ENCODE results near the gene CDC42BPB.

CDC42BPB gene

DNA sequence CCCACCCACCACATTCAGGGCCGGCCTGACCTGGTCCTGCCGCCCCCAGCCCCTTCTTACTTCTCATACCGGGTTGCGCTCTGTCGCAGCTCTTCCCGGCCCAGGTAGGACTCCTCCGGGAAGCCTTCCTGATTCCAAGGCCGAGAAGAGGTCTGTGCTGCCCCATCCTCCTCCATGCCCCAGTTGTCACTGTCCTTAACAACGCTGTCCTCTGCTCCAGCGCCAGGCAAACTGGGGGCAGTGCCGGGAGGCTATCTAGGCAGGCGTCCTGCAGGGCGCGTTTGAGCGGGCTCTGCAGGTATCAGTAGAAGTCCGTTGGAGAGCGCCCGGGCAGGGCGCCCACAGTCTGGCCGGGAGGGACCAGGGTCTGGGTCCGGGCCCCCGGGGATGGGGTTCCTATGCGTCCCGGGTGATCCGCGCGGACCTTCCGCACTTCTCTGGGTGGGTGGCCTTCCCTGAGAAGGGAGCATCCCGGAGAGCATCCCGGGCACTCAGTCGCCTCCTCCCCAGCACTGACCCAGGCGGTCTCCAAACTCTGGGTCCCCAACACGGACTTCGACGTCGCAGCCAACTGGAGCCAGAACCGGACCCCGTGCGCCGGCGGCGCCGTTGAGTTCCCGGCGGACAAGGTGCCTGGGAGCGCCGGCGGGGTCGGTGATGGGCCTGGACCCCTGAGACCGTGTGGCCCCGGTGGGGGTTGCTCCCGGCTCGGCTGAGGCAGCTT is 134.0 kb downstream of the CDC42BPB start:
- DNase-seq = no peak

DNA sequence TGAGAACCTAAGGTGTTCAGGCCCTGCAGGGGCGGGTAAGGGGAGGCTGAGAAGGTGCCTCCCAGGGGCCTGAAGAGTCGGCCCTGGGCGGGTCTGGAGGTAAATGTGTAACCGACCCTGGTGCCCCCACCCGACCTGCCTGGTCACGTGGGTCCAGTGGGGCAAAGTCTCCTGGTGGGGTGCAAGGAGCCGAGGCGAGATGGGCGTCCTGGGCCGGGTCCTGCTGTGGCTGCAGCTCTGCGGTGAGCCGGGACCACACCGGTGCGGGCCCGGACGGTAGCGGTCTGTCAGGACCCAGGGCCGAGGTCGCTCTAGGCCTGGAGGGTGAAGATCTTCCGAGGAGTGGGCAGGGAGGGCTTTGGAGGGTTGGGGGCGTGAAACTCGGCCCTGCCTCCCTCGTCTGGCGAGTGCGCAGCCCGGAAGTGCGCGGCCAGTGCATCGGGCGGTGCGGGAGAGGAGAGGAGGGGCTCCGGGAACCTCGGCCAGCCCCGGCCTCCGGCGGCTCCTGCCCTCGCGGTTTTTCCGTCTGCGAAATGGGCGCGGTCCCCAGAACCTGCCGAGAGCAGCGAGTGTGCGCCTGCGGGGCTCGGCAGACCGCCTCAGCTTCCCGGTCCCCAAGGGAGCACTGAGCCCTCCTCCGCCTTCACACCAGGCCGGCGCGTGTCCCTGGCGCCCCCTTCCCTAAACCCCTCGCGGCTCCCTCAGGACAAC is 134.7 kb downstream of the CDC42BPB start, which contains the start of gene AMN:
TSS of gene AMN (plus strand) at position 174 of the 711 bp plus-strand sequence. CDS start at position 200, 26 bp downstream.
- DNase-seq = no peak

DNA sequence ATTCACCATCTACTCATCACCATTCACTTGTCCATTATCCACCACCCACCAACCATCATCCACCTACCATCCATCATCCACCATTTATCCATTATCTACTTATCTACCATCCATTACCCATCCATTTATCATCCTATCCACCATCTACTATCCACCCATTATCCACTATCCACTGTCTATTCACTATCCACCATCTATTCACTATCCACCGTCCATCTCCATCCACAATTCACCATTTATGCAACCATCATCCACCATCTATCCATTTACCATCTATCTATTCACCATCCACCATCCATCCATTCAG is 136.4 kb downstream of the CDC42BPB start:
- no peak for DNase-seq

DNA sequence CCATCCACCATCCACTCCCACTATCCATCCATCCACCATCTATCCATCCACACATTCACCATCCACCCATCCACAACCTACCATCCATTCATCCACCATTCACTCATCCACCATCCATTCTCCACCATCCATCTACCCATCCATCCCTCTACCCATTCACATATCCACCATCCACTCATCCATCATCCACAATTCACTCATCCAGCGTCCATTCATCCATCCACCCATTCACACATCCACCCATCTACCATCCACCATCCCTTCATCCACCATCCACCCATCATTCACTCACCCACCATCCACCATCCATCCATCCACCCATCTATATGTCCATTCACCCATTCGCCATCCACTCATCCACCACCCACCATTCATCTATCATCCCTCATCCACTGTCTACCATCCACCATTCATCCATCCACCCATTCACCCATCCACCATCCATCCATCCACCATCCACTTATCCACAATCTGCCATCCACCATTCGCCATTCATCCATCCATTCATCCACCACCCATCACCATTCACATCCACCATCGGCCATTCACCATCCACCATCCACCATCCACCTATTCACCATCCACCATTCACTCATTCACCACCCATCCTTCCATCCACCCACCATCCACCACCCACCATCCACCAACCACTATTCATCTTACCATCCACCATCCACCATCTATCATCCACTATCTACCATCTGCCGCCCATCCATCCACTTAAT is 136.9 kb downstream of the CDC42BPB start:
- DNase-seq = no peak

DNA sequence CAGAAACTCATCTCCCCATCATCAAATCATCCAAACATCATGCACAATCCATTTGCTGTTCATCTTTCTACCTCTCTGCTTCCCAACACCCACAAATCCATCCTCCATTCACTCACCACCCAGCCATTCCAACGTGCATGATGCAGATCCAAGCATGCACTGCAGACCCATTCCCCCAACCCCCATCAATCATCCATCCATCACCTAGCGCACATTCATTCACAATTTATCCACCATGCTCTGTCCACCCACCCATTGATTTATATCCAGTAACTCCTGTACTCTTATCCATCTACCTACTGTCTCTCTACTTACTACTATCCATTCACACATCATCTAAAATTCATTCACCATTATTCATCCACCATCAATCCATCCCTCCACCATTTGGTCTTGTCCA is 138.9 kb downstream of the CDC42BPB start:
- no peak for DNase-seq

DNA sequence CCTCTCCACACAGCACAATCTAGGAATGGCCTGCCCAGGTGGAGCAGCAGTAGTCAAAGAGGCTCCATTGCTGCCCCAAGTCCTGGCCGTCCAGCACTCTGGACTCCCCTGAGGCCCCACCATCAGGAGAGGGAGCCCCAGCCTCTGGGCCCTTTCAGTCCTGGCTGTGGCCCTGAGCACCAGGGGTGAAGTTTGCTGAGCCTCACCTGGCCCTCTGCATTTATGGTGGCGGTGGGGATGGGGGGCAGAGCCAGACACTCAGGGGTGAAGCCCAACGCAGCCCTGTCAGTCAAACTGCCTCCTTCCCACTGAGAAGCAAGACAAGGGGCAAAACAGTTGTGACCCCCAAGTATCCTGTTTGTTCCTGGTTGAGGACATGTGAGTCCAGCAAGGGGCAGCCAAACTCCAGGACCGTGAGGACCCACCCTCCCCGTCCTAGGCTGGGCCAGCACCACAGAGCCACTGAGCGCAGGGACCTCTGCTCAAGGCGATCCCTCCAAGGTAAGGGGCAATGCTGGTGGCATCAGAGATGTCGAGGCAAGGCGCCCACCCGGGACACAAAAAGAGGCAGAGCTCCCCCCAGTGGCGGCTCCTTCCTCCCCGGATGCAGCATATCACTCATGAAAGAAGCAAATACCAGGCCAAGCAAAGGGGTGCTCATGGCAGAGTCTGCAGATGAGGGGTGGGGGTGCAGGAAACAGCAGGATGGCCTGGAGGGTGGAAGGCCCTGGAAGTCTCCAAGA is 139.7 kb downstream of the CDC42BPB start:
- no peak for DNase-seq

DNA sequence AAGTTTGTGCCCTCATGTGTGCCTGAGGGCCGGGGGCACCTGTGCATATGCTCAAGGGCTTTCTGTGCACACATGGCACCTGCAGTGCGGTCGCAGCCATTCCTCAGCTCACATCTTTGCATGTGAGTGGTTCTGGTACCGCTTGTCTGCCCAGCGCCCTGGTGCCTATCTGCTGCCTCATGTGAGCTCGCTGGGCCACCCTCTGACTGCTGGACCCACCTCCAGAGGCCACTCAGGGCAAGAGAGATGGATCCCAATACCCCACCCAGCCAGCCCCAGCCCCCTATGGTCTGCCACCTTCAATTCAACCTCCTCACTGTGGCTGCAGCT is 140.3 kb downstream of the CDC42BPB start:
- DNase-seq = no peak

DNA sequence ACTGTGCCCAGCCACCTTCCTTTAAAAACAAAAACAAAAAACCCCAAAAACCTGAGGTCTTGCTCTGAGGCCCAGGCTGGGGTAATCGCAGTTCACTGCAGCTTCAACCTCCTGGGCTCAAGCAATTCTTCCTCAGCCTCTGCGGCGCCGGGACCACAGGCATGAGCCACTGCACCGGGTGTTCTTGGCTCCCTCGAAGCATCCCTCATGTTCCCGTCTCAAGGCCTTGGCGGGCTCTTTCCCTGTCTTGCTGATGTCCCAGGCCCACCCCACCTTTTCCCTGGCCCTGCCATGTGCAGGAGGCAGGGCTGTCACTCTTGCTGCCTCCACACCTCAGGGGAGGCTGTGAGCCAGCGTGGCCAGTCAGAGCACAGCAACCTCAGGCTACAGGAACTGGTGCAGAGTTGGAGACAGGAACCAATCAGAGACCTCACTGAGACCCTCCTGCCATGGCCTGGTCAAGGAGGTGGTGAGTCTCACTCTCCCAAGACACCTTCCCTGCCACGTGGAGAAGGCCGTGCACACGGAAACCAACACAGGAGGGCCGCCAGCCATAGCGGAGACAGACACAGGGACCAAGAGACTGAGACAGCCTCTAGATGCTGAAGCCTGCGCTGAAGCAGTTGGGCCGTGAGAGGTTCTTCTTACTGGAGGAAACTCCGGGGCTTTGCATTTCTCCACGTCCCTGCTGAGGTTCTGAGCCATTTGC is 140.8 kb downstream of the CDC42BPB start:
- no peak for DNase-seq

DNA sequence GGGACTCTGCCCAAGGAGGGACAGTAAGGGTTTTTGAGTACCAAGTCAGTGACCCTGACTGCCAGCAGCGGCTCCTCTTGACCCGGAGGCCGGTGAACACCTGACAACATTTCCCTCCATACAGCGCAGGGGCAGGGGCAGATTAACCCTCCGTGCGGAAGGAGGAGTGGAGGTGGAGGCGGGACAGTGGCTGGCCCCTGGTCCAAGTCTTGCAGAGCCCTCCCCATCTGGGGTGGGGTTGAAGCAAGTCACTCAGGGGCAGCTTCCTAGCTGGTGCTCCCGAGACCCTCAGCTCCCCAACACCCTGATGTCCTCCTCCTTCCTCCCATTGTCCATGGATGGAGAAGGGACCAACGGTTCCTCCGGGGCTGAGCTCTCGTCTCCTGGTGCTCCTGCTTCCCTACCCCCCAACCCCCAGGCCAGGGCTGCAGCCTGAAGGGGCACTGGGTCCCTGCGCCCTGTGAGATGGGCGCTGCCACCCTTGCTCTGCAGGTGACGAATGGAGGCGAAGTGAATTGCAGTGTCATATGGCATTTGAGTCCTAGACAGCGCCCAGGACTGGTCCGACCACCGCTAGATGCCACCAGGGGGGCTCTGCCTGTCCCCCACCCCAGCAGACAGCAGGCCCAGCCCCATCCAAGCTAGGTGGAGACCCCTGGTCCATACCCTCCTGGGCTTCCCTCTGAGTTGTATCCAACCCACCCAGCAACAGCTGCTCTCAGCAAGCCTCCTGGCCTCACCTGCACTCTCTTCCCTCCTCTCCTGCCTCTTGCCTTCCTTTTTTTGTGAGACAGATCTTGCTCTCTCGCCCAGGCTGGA is 141.8 kb downstream of the CDC42BPB start:
- no peak for DNase-seq

DNA sequence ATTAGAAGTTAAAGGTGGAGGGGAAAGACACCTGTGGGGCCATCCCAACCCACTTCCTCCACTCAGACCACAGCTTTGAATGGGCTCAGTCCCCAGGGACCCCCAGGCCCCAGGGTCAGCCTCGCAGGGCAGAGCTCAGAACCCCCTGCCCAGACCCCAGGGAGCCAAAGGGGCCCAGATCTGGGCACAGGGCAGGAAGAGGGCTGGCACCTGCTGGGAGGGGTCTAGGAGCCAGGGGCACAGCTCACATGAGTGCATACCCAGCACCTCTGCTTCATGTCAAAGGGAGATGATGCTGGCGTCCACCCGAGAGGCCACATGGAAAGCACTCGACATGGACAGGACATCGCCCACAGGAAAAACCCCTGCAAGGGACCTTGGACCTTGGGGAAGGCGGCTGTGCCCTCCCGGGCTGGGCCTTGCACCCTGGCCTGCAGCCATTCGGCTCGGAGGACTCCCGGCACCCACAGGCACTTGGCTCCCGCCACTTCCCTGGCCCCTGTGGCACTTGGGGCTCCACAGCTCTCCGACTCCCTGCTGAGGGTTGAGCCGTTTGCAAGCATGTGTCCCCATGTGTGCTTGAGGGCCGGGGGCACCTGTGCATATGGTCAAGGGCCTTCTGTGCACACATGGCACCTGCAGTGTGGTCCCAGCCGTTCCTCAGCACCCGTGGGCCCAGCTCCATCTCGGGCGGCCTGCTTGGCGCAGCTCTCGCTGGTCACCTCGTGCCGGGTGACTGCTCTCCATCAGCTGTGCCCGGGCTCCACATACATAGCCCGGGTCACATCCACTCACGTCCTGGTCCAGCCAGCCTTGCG is 142.7 kb downstream of the CDC42BPB start:
- no peak for DNase-seq

DNA sequence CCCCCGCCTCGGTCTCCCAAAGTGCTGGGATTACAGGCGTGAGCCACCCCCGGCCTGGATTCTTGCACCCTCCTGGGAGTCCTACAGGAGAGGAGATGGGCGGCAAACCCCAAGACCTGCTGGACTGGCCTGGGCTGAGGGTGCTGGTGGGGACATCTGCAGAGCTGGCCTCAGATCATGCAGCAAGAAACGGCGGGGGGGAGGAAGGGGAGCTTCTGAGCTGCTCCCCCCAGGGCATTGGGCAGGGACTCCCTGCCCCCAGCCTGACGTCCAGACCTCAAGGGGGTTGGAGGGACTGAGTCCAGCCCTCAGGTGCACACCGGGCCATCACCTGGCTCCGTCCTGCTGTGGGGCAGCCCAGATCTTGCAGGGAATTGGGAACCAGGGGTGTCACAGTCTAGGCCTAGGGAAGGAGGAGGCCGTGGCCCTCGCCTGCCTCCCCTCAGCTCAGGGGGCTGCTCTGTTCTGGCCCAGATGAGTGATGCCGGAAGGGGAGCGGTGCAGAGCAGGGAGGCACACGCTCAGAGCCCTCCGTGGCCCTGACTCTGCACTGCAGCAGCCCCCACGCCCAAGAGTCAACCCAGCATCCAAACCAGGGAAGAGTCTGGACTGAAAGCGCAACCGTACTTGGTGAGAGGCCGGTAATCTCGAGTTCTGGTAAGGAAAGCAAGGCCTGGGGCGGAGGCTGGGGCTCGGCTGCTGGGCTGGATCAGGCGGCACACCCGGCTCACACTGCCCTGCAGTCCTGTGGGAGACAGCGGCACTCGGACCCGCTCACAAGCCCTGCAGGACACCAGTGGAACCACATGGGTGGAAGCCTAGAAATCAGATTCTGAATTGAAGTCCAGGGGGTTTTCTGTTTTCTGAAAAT is 143.8 kb downstream of the CDC42BPB start:
- DNase-seq = no peak

DNA sequence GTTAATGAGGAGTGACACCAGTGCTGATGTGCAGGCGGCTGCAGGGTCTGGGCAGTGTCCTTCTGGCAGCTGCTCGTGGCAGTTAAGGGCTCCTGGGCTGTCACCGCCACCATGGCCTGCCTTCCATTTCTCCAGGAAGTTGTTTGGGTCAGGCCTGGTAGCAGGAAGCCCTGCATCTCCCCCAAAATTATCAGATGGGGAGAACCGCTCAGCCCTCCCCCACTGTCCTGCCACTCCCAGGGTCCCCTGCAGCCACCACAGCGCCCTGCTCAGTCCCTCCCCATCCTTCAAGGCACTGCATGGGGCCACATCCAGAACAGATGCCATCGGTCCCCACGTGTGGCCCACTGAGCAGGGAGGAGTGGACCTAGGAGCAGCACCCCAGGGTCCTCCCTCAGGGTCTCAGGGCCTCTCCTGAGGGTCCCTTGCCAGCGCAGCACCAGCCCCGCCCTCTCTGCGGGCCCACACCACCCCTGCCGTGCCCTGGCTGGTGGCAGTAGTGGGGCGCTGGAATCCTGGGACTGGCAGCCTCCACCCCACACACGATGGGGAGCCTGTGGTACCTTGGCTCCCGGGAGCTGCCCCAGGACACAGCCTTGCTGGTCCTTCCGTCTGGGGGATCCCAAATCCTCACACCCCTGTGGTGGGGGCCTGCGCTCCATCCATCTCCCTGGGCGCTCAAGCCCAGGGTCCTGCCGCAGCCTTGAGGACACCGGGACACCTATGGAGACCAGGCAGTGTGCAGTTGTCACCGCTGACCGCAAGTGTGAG is 145.2 kb downstream of the CDC42BPB start:
- no peak for DNase-seq

DNA sequence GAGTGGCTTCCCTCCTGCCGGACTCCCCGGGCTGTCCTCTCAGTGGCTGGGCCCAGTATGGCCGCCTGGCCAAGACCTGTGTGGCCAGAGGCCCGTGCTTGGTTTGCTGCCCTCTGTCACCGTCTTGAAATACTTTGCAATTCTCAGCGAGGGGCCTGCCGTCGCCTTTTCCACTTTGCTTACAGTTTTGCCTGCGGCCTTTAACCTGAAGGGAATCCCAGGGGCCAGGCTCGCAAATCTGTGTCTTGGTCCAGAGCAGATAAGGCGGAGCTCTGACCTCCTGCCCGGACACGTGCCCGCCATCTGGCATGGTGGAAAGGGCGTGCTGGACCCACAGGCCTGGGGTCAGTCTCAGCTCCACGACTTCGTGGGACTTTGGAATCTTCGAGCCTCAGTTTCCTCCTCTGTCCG is 145.8 kb downstream of the CDC42BPB start:
- no peak for DNase-seq

DNA sequence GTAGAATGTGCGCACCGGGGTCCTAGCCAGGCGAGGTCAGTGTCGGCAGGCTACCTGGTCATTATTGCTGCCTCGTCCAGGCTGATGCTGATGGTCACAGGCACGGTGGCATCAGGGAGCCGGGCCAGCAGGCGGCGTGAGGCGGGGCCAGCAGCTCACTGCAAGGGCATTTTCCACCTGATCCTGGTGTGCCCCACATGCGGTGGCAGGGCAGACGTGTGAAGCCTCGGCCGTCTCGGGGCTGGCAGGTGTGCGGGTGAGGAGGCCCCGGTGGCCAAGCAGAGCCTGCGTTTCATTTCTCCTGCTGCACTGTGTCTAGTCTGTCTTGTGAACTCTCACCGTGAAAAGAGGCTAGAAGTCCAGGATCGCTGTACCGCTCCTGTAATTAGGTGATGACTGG is 146.9 kb downstream of the CDC42BPB start:
- no peak for DNase-seq

DNA sequence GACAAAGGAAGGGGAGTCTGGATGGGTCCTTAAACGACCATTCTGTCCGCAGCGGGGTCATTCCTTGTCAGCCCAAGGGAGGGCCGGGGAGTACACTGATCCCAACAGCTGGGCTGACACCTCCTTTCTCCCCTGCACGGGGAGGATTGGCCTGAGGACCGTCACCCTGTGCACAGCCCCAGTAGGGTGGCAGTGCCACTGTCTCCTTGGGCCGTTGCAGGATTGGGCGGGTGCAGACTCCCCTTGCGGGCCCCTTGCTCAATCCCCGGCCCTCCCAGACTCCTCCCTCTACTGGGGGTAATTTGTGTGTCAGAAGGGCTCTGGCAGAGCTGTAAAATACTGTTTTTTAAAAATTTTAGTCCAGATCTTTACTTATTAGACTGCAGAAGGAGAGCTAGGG is 147.4 kb downstream of the CDC42BPB start:
- DNase-seq = no peak

DNA sequence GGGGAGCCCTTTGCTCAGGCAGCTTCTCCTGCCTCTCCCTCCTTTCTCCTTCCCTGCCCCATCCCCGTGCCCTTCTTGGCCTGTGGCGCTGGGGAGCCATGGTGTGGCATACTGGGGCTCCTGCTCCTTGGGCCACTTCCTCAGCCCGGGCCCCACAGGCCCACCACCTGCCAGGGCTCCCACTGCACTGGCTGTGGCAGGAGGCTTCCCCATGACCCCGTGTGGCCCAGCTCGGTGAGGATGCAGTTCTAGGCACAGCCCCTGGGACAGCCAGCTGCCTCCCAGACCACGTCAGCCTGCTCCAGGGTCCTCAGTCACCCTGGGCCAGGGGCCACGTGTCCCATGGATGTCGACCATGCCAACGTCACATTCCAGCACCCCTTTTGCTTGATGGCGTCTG is 147.9 kb downstream of the CDC42BPB start:
- no peak for DNase-seq

DNA sequence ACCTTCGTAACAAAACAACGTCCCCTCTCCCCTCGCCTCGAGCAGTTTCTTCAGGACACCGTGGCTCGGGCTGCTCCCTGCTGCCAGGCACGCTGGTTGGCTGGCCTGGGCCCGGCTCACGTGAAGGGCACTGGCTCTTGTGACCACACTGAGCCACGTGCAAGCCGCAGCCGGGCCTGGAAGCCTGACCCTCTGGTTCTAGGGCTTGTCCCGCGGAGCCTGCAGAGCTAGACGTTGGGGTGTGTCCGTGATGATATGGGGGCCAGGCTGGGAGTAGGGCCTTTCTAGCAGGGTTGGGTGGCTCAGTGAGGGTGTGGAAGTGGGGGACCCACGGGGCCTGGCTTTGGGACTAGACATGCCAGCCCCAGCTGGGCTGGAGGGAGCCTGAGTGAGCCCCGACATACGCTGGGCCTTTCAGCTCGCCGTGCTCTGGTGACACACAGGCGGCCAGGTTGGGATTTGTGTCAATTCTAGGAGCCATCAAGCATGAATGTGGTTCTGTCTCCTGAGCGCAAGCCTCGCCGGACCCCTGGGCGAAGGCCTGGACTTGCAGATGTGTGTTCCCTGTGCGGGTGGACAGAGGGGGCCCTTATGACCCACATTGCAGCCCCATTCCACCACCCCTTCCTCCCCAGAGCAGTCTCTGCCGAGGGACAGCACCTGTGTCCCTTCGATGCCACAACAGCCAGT is 148.4 kb downstream of the CDC42BPB start:
- no peak for DNase-seq

DNA sequence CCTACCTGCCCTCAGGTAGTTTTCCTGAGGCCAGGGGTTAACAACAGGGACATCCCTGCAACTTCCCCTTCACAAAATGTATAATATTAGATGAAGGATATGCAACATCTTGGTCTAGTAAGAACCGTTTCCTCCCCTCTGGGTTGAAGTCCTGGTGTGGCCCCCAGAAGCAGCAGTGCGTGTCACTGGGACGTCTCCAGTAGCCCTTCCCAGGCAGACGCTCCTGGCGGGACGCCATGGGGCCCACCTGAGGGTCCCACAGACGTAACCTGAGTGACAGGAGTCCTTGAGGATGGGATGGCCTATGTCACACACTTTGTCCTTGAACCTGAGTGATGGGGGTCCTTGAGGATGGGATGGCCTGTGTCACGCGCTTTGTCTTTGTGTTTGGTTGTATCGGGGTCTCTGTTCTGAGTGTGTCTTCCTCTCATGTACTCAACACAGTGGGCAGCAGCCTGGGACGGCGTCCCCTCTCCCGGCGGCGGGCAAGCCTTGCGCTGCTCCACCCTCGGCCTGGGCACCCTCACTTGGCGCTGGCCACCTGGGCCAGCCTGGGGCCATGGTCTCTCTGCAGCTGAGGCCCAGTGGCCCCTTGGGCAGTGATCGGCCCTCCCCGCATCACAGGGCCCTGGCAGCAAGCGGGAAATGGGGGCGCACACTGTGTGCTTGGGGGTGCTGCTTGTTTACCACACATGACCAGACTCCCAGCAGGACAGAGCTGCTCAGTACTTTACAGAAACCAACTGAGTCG is 149.2 kb downstream of the CDC42BPB start:
- no peak for DNase-seq
